ENCODE measurements around the gene TRAF3IP3. TPM values are rescaled to one million over a fixed set of nuclear protein-coding genes. Genes with fewer than 3 reads are reported as not detected.

Gene TRAF3IP3
- total and polyA plus RNA-seq, 2 donors (not counting 3 experiments of a cell fraction or from before 2014, with no cell fraction given) = not detected

GRCh38 chr1:209831615-209832014, 75.8 kb downstream of the TRAF3IP3 start:
- Histone ChIP-seq H3K9me1 (replicated peaks; ENCODE audit: control insufficient read depth, extremely low read depth, insufficient read depth, low read length) (no peaks in the 10 kb centered on the region), H3K4me1 (ENCODE audit: control insufficient read depth, extremely low read depth, insufficient read depth, low read length) (peaks cover 51% of the 10 kb centered on the region), H3K27me3 (ENCODE audit: control insufficient read depth in 2 of 2, insufficient read depth in 2 of 2, low read length in 2 of 2) (no peaks in the 10 kb centered on the region), H3K9me3 (replicated peaks; ENCODE audit: control insufficient read depth, insufficient read depth, low read length) (no peaks in the 10 kb centered on the region), H3K9ac (replicated peaks; ENCODE audit: extremely low read depth, insufficient read depth, low read length) (peak overlapping the region; percentile 15), H3K4me3 (replicated peaks in 1 of 3; ENCODE audit: insufficient read depth in 1 of 3, low read depth in 1 of 3, low read length in 3 of 3) (no peak overlapping the region), H3K36me3 (ENCODE audit: control insufficient read depth in 2 of 2, extremely low read depth in 1 of 2, insufficient read depth in 2 of 2, low read length in 2 of 2) (peaks cover 8 to 17% of the 10 kb centered on the region in 2 experiments), H3K79me2 (ENCODE audit: control insufficient read depth, insufficient read depth, low read length) (peaks cover 17% of the 10 kb centered on the region), H2AFZ (ENCODE audit: low read depth, low read length) (no peak overlapping the region), H3K27ac (ENCODE audit: insufficient read depth, low read depth, low read length) (peak overlapping the region; percentile 59), H3K4me2 (ENCODE audit: insufficient read depth, low read length) (peak overlapping the region; percentile 29), H4K20me1 (replicated peaks; ENCODE audit: control insufficient read depth, extremely low read depth, insufficient read depth, low read length) (no peaks in the 10 kb centered on the region)
- FAIRE-seq (no peak), DNase-seq (ENCODE audit: low read depth, low spot score) (no peak)
- ChIA-PET POLR2A (no interaction called here), CTCF (interaction anchor here (1.0 to 1.1 kb wide), 2 partner anchors 8 to 18 kb away, joined by 4 to 7 read pairs; no protein-coding TSS in a partner anchor)
- intact Hi-C loops (cut with micrococcal nuclease) (no loop called here), dilution Hi-C loops (cut with MboI; ENCODE audit: extremely low pct_ligation_motif_present, low sequenced_read_pairs) (loop anchor here (25.0 kb wide), 1 partner anchor 531 kb away; no protein-coding TSS in a partner anchor)
- no TSS peak for BruUV-seq (replicated peaks)
- TF ChIP-seq FOS (IDR thresholded peaks at IDR 0.05; ENCODE audit: borderline replicate concordance, insufficient read depth, low read length) (peak; percentile 56), POLR2AphosphoS5 (IDR thresholded peaks at IDR 0.05; ENCODE audit: insufficient read depth, low read depth, low read length) (no peak), JUN (IDR thresholded peaks at IDR 0.05; ENCODE audit: borderline replicate concordance, insufficient read depth, insufficient read length, low read depth) (peak; percentile 7)
- TF ChIP-seq, protein P1, sequence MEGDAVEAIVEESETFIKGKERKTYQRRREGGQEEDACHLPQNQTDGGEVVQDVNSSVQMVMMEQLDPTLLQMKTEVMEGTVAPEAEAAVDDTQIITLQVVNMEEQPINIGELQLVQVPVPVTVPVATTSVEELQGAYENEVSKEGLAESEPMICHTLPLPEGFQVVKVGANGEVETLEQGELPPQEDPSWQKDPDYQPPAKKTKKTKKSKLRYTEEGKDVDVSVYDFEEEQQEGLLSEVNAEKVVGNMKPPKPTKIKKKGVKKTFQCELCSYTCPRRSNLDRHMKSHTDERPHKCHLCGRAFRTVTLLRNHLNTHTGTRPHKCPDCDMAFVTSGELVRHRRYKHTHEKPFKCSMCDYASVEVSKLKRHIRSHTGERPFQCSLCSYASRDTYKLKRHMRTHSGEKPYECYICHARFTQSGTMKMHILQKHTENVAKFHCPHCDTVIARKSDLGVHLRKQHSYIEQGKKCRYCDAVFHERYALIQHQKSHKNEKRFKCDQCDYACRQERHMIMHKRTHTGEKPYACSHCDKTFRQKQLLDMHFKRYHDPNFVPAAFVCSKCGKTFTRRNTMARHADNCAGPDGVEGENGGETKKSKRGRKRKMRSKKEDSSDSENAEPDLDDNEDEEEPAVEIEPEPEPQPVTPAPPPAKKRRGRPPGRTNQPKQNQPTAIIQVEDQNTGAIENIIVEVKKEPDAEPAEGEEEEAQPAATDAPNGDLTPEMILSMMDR (IDR thresholded peaks at IDR 0.05; ENCODE audit: extremely low read depth in 1 of 2, insufficient read depth in 1 of 2, low read depth in 1 of 2, low read length in 2 of 2) = no peak

Other genes with a start within 250 kb of the TRAF3IP3 start
- gene CAMK1G, start 172.3 kb upstream of the TRAF3IP3 start, total RNA-seq = not detected in 2 replicates
- gene CAMK1G, start 172.3 kb upstream of the TRAF3IP3 start, polyA plus RNA-seq = not detected in 2 replicates
- 0.72 and 3.1 TPM in 2 replicates for gene LAMB3, start 103.6 kb upstream of the TRAF3IP3 start, total RNA-seq
- 1.3 and 2.6 TPM in 2 replicates for gene LAMB3, start 103.6 kb upstream of the TRAF3IP3 start, polyA plus RNA-seq
- 1.9 TPM in 1 of 2 replicates, not detected in the other for gene G0S2, start 80.6 kb upstream of the TRAF3IP3 start, total RNA-seq
- gene G0S2, start 80.6 kb upstream of the TRAF3IP3 start, polyA plus RNA-seq = 0.22 and 0.91 TPM in 2 replicates
- not detected in 2 replicates for gene HSD11B1, start 51.2 kb upstream of the TRAF3IP3 start, total RNA-seq
- gene HSD11B1, start 51.2 kb upstream of the TRAF3IP3 start, polyA plus RNA-seq = not detected in 2 replicates
- 2.3 and 3.0 TPM in 2 replicates for gene C1orf74, start 28.5 kb downstream of the TRAF3IP3 start, total RNA-seq
- 2.4 TPM in 2 replicates for gene C1orf74, start 28.5 kb downstream of the TRAF3IP3 start, polyA plus RNA-seq
- 22.1 and 42.0 TPM in 2 replicates for gene IRF6, start 50.1 kb downstream of the TRAF3IP3 start, total RNA-seq
- 55.8 and 65.0 TPM in 2 replicates for gene IRF6, start 50.1 kb downstream of the TRAF3IP3 start, polyA plus RNA-seq
- 10.5 and 11.7 TPM in 2 replicates for gene UTP25, start 71.9 kb downstream of the TRAF3IP3 start, total RNA-seq
- 5.9 and 6.6 TPM in 2 replicates for gene UTP25, start 71.9 kb downstream of the TRAF3IP3 start, polyA plus RNA-seq
- 0.18 and 0.30 TPM in 2 replicates for gene SYT14, start 182.2 kb downstream of the TRAF3IP3 start, total RNA-seq
- gene SYT14, start 182.2 kb downstream of the TRAF3IP3 start, polyA plus RNA-seq = 0.08 TPM in 2 replicates